GM18505 (cell line): ENCODE measurements around the gene EIF6.

Source experiments
- ATAC-seq: cut with Tn5 transposase; IDR thresholded peaks from one replicate; pipeline ENCODE4 v1.9.1; 2021; ENCODE audit not compliant: unreplicated experiment
- POLR2A ChIP-seq: IDR thresholded peaks from 4 replicates; pipeline ENCODE4 v1.6.1; 2011; ENCODE audit warnings: borderline replicate concordance; ENCODE audit not compliant: insufficient read depth, insufficient read length; ENCODE audit errors: extremely low read depth

Gene EIF6

GRCh38 chr20:35284267-35284991, at the start of gene EIF6:
EIF6 (minus strand) TSS chr20:35284772; CDS start chr20:35284487, 285 bp downstream.
- peak; percentile 55 for ATAC-seq
- TF ChIP-seq POLR2A = peak; percentile 85

- TF ChIP-seq POLR2A = no peak
These were observed 49.0 kb upstream of the EIF6 start for GRCh38 chr20:35333606-35334005.

GRCh38 chr20:35332540-35333200, 48.1 kb upstream of the EIF6 start:
- TF ChIP-seq POLR2A = no peak
- no peak for ATAC-seq

More at GRCh38 chr20:35333606-35334005, 49.0 kb upstream of the EIF6 start:
- no peak for ATAC-seq

- ATAC-seq = no peak
- TF ChIP-seq POLR2A = no peak
These were observed 45.0 kb upstream of the EIF6 start for GRCh38 chr20:35329435-35330139.

- ATAC-seq = no peak
- no peak for TF ChIP-seq POLR2A
These were observed 44.1 kb upstream of the EIF6 start for GRCh38 chr20:35328689-35329088.

- no peak for ATAC-seq
These were observed 43.6 kb upstream of the EIF6 start for GRCh38 chr20:35328095-35328685.

GRCh38 chr20:35327074-35327976, 42.8 kb upstream of the EIF6 start:
- ATAC-seq = no peak
- no peak for TF ChIP-seq POLR2A

More at GRCh38 chr20:35328095-35328685, 43.6 kb upstream of the EIF6 start:
- TF ChIP-seq POLR2A = no peak

GRCh38 chr20:35326740-35327073, 42.1 kb upstream of the EIF6 start:
- ATAC-seq = no peak
- no peak for TF ChIP-seq POLR2A

- TF ChIP-seq POLR2A = no peak
- ATAC-seq = no peak
These were observed 41.6 kb upstream of the EIF6 start for GRCh38 chr20:35326021-35326739.

GRCh38 chr20:35325401-35325800, 40.8 kb upstream of the EIF6 start:
- TF ChIP-seq POLR2A = no peak
- ATAC-seq = no peak

GRCh38 chr20:35320396-35321126, 36.0 kb upstream of the EIF6 start:
- ATAC-seq = no peak
- TF ChIP-seq POLR2A = no peak
